Suppressor macrophage treated with lipopolysaccharide for 1 hour (primary cell): ENCODE data around the gene RBM38.
A peak's percentile ranks its signal among the peaks of the same experiment; 100 is the strongest.

Experiments
- DNase-seq, 3 donors: peaks; one replicate each; pipeline ENCODE4 v3.0.0-alpha.2; 2020 to 2022

RBM38 gene

GRCh38 chr20:57437672-57438330 lies 46.6 kb downstream of the RBM38 start:
- DNase-seq, result no peak

- no peak for DNase-seq
Observed at GRCh38 chr20:57438552-57438951, 47.4 kb downstream of the RBM38 start.

- no peak for DNase-seq
Observed at GRCh38 chr20:57439432-57439831, 48.2 kb downstream of the RBM38 start.

GRCh38 chr20:57439993-57440392 lies 48.8 kb downstream of the RBM38 start:
- no peak for DNase-seq

DNA sequence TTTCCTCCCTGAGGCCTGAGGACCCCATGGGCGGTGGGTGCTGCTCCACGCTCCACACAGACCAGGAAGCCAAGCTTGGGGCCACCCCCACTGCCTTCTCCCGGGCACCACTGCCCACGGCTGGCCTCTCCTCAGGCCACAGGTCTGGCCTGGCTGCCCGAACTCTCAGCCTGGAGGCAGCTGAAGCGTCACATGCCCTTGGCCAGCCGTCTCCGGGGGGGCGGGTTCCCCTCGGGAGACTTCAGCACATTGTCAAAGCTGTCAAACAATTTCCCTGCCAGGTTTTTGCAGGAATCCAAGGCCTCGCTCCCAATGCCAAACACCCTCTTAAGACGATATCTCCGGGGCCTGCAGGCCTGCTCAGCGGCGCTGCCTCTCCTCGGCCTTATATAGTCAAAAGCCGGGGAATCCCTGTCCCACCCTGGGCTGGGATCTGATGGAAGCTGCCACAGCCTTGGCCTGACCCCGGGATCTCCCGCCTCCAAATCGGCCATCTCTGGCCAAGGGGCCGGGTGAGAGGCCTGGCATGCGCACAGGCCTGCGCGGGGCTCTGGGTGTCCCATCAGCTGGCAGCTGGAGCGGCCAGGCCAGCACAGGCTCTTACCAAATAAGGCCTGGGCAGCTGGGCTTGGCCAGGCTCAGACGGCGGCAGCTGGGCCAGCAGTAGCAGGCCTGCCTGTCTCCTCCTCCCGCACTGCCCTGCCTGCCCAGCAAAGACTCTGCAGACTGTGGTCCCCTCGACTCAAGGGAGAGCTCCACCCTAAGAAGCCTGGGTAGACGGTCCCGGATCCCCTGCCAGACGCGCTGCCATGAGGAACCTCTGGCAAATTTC lies 49.7 kb downstream of the RBM38 start:
- no peak for DNase-seq

- no peak for DNase-seq
Observed at GRCh38 chr20:57441510-57442154, 50.4 kb downstream of the RBM38 start.

DNA sequence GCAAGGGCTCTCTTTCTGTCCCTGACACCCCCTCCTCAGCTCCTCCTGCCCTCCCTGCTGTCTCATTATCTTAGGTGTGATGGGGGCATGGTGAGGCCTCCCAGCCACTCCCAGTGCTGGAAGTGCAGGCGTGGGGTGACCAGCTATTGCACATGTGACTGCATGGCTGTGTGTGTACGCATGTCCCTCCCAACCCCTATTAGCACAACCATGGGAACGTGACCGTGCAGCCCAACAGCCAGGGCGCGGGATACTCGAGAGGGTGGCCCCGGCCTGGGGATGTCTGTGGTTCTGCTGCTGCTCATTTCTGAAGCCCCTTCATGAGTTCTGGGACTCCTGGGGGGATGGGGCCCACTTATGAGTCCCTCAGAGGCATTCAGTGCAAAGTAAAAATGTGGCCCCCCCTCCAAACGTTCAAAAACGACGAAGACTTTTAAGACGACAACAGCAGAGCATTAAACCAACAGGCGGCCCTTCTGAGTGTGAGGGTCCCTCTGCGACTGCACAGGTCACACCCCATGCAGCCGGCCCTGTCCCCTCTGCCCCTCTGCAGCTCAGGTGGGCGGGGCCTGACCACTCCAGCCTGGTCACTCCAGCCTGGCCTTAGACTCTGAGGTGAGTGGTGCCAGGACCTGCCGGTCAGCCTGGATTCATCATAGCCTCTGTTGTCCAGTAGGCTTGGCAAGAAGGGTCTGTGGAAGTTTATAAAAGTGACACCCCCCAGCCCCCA lies 51.1 kb downstream of the RBM38 start:
- DNase-seq, result no peak

- DNase-seq, result no peak
Observed at GRCh38 chr20:57442888-57443239, 51.7 kb downstream of the RBM38 start.

DNA sequence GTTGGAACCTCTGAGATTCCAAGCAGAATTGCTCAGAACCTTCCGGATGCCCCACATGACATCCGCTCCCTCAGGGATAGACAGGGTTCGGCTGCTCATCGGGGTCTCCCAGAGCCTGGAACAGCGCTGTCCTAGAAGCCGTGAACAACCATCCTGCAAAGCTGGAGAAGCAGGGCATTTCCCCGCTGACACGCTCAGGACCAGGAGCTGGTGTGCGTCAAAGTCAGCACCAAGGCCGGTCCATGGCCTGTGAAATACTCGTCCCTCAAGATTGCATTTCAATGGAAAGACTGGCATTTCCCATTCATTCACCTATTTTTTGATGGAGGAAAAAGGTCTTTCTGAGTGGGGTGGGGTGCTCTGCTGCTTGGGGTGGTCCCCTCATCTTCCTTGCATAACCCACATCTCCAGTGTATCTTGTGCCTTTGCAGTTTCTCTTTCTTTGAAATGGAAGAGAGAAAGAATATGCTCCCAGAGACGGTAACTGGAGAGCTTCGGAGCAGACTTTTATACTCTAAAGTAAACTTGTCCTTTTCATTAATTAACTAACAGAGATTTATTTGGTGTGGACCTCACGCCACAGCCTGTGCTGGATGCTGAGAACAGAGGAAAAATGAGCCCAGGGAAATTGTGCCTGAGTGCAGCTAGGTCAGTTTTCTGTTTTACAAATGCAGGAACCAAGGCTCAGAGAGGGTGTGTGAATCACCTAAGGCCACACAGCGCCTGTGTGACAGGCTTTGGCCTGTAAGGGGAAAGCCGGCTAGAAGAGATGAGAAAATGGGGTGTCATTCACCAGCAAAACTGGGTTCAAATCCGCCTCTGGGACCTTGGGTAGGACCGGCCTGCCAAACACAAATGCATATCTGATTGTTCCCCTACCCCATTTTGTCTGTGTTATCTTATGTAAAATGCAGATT lies 52.4 kb downstream of the RBM38 start:
- no peak for DNase-seq

- DNase-seq, result no peak
Observed at GRCh38 chr20:57444394-57445048, 53.3 kb downstream of the RBM38 start.

DNA sequence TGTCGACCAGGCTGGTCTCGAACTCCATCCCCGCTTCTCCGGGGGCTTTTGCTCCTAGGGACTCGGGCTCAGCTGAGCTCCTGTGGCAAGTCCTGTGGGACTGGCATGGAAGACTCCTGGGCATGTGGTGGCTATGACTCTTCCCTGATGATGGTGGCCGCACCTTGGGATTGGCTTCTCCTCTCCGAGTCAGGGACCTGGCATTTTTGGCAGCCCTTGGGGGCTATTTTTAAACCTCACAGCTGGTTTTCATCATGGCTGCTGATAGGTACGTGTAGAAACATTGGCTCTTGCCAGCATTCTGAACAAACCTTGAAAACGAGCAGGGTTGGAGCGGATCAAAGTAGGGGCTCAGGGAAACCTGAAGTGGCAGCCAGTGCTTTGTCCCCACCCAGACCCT lies 54.1 kb downstream of the RBM38 start:
- DNase-seq, result no peak

- DNase-seq, result no peak
Observed at GRCh38 chr20:57445774-57446173, 54.6 kb downstream of the RBM38 start.

DNA sequence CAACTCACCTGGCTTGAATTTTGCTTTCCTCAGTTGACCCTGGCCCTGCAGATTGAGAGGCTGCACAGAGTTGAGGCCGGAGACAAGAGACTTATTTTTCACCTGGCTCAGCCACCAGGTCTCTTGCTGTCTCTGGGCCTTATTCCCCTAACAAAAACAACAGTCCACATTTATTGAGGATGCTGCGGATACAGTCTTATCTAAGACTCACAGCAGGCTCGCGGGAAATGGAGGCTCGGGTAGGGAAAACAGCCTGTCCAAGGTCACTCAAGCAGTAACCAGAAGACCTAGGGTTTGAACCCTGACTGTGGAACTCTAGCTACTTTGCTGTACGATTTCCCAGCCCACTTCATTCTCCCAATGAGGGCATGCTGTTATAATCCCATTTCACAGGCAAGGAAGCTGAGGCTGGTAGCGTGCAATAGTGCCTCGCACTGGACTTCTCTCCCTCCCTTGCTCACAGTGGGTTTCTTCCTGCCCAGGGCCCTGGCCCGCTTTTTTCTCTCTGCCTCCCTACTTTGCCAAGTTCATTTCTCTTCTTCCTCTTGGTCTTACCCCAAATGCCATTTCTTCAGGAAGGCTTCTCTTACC lies 57.7 kb downstream of the RBM38 start:
- DNase-seq, result no peak

DNA sequence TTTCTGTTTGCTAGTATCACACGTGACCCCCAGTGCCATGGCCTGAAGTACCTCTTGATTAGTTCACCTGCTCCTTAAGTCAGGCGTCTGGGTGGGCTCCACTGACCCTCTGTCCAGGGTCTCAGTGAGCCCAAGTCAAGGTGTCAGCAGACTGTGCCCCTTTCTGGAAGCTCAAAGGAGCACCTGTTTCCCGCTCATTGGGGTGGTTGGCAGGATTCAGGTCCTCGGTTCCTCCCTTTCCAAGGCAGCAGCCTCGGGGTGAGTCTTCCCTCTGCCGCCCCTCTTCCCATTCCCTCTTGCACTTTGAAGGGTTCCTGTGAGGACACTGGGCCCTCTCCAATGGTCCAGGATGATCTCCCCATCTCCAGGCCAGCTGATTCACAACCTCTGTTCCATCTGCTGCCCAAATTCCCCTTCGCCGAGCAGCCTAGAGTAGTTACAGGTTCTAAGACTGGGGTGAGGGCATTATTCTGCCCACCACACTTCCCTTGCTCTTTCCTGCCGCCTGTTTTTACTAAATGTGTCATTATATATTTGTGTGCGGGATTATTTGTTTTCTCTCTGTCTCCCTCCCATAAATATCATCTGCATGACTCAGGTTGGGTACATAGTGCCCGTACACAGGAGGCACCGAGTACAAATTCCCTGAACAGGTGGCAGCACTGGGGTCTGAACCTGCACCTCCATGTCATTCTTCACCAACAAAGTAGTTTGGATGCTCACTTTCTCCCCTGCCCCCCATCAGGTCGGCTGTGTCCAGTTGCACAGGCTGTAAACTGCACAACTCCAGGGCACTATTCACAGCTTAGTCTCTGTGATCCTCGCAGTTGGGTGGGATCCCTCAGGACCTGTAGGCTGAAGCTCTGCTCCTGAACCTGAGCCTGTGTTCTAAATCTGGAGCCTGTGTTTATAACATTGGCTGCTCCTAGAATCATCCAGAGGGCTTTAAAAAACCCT lies 58.5 kb downstream of the RBM38 start:
- no peak for DNase-seq

DNA sequence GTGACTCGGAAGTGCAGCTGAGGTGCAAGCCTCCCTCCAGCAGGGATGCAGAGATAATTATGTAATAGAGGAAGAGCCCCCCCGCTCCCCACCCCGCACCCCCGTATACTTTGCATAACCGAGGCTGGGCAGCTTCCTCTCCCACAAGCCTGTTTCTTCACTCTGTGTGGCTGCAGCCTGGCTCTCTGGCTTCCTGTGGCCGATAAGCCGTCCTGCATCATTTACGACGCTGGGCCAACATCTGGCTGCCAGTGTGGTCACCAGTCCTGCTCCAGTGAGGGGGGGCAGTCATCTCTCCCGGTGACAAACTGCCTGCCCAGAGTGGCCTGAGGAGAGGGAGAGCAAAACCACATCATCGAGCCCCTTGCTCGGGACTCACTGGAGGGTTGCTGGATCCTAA lies 59.2 kb downstream of the RBM38 start:
- peak; percentile 85 to 86 (median 85) for DNase-seq

GRCh38 chr20:57450931-57451330 lies 59.7 kb downstream of the RBM38 start:
- DNase-seq, result no peak

DNA sequence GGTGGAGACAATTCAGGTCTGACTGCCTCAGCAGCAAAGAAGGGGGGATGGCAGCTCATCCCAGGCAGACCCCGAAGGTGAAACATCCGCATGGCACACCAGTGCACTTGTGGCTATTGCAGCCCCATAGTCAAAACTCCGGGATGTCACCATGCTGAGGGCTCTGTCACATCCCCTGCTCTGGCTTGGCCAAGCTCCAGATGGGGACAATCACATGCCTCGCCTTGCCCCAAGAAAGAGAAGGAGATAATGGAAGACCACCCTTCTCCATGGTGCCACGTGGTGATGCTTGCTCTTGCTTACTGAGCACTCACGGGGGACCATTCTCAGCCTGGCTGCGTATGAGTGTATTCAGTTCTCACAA lies 60.2 kb downstream of the RBM38 start:
- DNase-seq, result peak; percentile 41 to 54 (median 44)

GRCh38 chr20:57451795-57452661 lies 60.8 kb downstream of the RBM38 start:
- DNase-seq, result peak; percentile 63 to 77 (median 70)

DNA sequence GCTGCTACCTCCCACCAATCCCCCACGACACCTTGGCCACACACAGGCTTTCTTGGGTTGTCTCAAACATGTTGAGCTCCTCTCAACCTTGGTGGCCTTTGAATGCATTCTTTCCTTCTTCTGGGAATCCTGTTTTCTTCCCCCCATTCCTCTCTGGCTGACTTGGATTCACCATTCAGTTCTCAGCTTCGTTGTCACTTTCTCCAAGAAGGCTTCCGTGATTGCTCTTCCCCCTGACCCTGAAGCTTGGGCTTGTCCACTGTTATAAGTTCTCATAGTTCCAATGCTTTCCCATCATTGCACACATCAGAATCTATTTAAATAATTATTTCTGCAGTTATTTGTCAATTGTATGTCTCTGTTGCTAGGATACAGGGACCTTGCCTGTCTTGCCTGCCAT lies 64.2 kb downstream of the RBM38 start:
- no peak for DNase-seq
